HG03139 (cell line): Measurements from ENCODE around the gene TNFRSF13B.
"Not testable (repeated sequence)": the region's sequence is repeated elsewhere in the genome, so short reads cannot be mapped to it uniquely, and the experiment has no call there.

Source experiments
- ATAC-seq: cut with Tn5 transposase; IDR thresholded peaks from one replicate; pipeline ENCODE4 v1.9.1; 2021; ENCODE audit not compliant: unreplicated experiment

The TNFRSF13B gene

DNA sequence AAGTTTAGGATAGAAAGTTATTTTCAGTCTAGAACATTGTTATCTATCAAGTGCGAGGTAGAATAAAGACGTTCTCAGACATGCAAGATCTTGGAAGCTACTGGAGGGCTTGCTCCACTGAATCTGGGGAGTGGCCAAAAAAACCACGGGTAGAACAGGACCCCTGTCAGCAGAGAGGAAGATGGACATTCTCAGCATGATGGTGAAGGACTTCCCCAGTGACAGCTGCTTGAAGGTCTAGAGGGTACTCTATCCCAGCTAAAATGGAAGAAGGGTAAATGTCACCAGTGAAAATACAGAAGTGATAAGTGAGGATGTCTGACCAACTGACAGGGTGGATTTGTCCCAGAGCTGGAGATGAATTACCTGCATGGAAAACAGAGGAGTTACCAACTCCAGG is 10.1 kb downstream of the TNFRSF13B start:
- ATAC-seq = no peak

DNA sequence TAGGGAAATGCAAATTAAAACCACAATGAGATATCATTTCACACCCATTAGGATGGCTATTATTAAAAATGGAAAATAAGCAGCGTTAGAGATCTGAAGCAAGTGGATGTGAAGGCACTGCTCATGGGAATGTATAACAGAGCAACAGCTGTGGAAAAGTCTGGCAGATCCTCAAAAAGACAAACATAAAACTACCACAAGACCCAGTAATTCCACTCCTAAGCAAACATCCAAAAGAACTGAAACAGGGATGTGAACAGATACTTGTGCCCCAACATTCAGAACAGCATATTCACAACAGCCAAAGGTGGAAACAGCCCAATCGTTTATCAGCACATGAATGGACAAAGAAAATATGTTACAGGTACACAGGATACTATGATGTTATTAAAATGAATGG is 10.9 kb downstream of the TNFRSF13B start:
- ATAC-seq = not testable (repeated sequence)

DNA sequence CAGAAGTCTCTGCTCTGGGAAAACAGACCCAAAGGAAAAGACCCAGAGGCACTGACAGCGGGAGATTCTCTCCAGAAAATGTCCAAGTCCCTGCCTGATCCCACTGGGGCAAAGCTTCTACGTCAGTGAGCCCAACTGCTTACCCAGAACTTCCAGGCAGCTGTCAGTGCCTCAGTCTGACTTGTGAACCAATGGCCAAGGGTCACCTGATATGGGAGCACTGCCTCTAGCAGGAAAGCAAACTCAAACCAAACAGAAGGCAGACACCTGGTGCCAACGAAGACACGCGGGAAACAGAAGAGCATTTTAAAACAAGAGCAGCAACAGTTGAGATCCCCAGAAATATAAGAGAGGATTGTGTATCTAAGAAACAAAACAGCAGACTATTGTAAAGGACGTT is 16.9 kb downstream of the TNFRSF13B start:
- not testable (repeated sequence) for ATAC-seq

DNA sequence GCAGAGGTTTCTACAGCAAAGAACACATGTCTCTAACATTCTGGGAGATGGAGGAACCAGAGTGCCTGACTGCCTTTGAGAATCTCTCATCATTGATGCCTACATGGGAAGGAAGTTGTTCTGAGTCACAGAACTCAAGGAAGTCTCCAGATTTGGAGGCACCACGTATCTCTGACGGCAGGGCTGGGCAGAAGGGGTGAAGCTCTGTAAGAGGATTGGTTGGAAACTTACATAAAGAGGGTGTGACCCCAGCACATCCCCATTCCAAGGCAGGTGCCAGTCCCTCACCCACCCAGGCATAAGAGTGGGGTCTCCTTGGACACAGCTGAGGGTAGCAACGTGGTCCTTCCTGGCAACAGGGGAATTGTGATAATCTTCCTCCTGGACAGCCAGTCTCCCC is 17.4 kb downstream of the TNFRSF13B start:
- ATAC-seq = no peak

DNA sequence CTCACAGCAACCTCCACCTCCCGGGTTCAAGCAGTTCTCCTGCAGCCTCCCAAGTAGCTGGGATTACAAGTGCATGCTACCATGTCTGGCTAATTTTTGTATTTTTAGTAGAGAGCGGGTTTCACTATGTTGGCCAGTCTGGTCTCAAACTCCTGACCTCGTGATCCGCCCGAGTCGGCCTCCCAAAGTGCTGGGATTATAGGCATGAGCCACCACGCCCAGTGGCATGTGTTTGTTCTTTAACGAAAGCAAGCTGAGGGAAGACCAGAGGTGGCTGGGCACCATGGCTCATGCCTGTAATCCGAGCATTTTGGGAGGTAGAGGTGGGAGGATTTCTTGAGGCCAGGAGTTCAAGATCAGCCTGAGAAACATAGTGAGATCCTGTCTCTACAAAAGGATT is 18.1 kb downstream of the TNFRSF13B start:
- no peak for ATAC-seq

DNA sequence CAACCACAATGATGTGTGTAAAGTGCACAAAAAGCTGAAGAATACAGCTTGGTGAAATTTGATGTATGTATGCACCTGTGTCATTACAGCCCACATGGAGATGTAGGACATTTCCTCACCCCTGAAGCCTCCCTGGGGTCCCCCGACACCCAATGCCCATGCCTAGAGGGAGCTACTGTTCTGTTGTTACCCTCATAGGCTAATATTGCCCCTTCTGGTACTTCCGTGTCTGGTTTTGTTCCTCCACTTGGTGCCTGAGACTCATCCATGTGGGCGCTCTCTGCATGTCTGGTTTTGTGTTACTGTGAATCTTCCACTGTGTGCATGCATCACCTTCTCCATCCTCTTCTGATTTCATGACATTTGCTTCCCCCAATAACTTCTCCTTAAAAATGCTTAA is 18.6 kb downstream of the TNFRSF13B start:
- no peak for ATAC-seq

DNA sequence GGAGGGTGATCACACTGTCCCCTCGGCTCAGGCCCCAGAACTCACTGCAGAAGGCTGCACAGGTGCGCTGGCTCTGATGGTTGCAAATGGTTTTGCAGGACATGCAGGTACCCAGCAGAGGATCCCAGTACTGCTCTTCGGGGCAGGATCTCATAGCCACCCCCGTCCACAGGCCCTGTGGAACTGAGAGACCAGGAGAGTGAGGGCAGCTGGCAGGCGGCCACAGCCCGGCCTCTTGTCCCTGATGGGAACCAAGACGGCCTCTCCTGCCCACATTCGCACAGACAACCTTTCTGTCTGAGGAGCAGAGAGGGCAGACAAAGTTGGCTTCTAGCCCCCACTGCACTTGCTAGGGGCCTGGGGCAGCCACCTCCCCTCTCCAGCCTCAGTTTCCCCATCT is 19.5 kb downstream of the TNFRSF13B start:
- no peak for ATAC-seq

DNA sequence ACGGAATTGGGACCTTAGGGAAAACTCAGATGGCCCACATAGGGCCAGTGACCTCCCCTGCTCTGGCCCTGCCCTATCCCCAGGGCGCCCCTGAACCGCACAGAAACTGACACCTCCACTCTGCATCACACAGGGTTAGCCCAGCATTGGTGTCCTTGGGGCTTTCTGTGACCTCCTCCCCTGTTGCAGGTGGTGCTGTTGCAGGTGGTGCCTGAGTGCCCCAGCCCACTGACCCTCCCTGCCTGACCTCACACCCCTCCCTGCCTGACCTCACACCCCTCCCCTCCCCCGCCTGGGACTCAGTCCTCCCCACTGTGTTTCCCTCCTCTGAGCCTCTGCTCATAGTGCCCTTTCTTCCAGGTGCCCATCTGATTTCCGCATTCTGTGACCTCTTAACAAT is 21.4 kb downstream of the TNFRSF13B start:
- no peak for ATAC-seq

DNA sequence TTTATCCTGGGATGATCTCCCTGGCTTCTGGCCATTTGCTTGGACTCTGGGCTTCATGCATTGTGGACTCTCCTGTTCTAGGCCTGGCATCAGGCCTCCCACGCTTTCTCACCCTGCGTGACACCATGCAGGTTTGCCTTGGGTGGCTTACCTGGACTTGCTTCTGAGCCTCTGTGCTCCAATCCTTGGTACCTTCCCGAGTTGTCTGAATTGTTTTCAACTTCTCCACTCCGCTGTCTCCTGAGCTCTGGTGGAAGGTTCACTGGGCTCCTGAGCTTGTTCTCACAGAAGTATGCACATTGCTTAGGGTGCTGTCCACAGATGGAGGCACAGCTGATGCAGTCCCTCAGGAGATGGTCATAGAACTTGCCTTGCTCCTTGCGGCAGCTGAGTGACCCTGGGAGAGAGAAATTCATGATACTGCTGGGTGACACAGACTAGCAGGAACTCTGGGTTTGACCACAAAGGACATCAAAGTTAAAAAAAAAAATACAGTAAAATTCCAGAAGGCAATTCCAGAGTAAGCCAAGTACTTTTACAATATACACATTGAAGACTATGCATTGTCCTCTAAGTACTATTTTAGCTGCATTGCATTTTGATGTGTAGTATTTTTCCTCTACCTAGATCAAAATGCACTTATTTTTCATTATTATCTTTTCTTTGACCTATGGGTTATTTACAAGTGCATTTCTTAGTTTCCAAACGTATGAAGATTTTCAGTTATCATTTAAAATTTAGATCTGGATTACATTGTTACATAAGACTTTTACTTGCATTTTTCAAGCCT is 23.1 kb downstream of the TNFRSF13B start:
- ATAC-seq = no peak

DNA sequence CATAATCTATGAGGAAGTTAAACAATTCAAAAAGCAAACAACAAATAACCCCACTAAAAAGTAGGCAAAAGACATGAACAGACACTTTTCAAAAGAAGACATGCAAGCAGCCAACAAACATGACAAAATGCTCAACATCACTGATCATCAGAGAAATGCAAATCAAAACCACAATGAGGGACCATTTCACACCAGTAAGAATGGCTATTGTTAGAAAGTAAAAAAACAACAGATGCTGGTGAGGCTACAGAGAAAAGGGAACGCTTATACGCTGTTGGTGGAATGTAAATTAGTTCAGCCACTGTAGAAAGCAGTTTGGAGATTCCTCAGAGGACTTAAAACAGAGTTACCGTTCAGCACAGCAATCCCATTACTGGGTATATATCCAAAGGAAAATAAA is 24.4 kb downstream of the TNFRSF13B start:
- no peak for ATAC-seq

DNA sequence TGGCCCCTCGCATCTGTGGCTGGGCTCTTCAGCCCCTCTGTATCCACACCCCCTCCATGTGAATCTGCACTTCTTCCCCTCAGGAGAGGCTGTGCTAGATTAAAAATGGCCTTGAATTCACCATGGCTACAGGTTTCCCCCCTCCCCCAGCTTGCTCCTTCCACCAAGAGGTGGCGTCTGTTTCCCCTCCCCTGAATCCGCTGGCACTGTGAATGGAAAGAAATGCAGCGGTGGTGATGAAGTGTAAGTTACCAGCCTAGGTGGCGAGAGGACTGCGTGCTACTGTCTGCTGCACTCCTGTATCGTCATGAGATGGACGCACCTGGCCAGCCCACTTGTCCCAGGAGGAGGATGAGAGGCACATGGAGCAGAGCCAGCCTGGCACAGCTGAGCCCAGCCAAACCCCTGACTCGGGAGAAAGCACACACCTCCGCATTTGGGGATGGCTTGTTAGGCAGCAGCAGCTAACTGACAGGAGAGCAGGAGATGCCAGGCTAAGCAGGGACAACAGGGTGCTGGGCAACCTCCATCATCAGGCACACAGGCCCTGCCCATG is 26.2 kb downstream of the TNFRSF13B start:
- no peak for ATAC-seq

DNA sequence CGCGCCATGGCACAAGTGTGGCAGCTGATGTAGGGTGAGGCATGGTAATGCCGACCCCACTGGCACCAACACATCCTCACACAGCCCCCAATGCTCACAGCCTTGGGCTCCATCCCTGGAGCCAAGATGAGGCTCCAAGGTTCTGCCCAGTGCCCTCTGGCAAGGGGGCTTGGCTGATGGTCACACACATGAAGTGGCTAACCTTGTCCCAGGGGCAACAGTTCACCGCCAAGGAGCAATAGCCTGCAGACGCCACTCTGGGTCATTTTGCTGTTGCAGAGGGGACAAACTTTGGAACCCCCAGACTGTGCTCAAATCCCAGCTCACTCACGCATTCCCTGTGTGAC is 26.8 kb downstream of the TNFRSF13B start:
- no peak for ATAC-seq

DNA sequence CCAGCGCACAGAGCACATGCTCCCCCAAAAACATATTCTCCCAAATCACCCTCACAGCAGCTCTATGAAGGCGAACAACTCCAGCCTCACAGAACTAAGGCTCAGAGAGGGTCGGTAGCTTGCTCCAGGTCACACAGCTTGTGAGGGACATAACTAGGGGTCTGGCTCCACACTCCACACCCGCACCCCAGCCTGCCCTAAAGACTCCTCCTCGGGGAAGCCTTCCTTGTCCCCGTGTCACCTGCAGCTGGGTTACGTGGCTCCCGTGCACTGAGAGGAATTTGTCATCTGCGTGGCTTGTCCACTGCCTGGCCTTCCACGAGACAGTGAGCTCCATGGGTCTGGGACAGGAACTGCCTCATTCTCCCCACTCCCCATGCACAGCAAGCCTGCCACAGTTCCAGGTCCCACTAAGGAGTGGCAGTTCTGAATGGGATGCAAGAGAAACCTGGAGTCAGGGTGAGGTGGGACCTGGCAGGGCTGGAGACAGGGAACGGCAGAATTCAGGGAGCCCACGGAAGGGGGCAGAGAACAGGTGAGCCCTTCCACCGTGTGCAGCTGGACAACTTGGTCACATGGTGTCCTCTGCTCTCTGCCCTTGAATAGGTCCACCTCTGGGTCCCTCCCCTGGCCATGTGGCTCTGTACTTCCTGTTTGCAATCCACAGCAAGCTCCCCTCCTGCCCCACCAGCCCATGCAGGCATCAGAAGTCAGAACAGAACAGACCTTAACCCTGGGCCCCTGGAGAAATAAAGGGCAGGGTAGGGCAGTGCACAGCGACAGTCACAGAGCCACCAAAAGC is 27.4 kb downstream of the TNFRSF13B start:
- no peak for ATAC-seq

DNA sequence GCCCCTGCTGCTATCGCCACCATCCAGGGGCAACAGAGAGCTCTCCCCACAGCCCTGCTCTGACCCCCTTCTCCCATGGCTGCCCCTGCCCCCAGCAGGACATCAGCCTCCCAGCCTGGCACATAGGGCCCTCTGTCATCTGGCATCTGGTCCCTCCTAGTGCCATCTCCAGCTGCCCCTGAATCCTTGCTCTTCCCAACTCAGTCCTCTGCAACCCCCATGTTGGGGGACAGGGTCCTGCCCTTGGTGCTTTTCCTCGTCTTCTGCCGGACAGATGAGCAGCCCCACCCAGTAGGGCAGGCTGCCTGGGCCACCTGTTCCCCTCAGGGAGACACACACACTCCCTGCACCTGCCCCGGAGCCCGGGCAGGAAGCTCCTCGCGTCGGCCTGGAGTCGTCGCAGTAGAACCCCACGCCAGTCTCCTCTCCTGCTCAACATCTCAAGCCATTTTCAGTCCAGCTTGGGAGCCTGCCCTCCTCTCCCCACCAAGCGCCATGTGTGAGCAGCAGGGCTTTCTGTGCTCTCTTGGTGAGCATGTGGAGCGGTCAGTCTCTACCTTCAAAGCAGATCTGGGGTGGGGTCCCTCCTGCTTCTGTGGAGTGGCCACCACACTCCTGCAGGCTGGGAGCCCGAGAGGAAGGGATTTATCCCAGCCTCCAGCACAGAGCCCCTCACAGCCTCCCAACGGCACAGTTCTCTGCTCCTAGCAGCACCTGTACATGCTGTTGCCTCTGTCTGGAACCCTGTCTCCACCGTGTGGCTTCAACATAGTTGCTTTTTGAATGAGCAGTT is 28.2 kb downstream of the TNFRSF13B start:
- ATAC-seq = no peak

DNA sequence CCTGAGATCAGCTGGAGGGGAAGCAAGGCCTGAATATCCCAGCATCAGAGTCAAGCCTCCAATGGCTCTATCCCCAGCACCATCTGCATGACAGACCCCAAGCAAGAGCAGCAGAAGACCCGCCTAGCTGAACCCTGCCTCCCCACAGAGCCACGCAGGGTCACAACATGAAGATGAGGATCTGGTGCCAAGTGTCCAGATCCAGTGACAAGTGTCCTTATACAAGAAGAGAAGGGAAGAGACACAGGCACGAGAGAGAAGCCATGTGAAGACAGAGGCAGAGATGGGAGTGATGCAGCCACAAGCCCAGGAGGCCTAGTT is 28.9 kb downstream of the TNFRSF13B start:
- ATAC-seq = no peak

DNA sequence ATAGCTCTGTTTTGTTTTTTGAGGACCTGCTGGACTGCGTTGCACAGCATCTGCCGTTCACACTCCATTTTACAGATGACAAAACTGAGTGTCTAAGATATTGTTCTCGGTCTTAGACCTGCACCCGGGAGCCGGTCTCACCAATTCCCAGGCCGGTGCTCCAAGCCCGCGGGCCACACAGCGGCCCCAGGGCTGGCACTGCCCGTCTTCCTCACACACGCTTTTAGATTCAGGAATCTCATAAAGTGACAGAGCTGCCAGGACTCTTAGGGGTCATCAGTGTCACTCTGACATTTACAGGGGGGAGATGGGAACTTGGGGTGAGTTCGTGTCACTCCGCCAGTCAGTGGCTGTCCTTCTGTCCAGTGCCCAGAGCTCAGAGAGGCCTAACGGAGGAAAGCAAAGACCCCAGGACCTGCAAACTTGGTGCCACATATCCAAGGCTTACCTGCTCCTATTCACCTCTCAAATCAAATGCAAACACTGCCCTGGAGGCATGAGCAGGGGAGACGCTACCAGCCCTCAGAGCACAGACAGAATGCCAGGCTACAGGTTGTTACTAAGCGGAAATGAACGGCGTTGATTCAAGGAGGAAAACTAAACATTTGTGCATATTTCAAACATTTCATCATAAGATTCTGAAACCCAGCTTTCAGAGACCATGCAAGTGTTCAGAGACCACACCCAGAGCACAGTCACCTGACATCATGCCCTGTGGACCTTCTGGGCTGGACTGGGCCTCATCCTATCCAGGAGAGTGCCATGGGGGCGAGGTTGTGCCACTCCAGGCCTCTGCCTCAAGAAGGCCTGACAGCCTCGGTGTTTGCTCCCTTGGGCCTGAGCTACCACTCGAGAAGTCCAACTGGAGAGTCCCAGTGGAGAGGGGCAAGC is 29.5 kb downstream of the TNFRSF13B start:
- no peak for ATAC-seq

DNA sequence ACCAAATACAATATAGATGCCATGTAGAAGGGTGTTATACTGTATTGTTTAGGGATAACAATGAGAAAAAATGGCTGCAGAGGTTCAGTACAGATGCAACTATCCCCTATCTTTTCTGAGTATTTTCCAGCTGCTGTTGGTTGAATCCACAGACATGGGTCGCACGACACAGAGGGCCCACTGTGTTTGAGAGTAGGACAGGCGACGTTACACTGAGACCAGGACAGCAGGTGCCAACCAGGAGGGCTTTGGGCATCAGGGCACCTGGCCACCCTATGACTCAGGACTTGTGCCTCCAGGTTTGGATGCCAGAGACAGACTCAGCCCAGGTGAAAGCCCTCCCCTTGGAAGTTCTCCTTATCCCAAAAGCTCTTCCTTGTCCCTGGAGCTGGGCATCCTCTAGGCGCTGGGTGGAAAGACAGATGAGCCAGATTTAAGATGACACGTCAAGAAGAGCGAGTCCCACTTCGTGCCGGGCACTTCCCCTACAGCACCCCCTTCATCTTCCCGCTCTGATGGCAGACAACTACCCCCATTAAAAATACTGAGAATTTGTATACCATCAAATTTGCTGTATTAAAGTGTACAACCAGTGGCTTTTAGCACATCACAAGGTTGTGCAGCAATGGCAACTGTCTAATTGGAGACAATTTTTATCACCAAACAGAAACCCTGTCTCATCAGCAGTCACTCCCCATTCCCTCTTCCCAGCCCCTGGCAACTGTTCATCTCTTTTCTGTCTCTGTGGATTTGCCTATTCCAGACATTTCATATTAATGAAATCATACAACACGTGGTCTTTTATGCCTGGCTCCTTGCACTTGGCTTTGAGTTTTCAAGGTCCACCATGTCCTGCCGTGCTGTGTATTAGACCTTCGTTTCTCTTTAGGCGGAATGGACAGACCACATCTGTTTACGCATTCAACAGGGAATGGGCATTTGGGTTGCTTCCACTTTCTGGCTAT is 30.6 kb downstream of the TNFRSF13B start:
- ATAC-seq = no peak

DNA sequence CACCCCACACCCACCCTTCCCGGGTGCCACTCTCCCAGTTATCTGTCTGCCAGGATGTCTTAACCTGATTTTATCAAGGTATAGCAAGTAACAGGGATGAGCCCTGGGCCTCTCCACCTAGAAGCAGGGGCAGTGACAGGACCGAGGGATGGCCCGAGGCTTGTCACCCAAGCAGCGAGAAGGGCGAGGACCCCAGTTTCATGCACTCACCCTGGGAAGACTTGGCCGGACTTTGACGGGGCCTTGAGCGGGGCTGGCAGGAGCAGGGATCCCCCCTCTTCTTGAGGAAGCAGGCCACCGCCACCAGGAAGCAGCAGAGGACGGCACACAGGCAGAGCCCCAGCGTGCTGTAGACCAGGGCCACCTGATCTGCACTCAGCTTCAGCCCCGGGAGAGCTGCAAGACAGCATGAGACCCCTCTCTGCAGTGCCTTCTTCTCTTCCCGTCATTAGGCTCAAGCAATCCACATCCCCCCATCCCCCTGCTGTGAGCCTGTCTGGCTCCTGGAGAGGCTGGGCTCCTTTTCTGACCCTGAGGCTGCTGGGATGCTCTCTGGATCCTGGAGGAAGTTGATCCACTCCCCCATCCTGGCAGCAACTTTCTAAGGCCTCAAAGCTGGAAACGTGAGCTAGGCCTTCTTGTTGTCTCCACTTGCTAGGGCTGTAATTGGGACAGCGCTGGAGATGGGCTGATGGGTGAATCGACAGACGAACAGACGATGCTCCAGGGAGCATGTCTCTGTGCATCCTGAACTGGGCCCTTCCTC is 31.6 kb downstream of the TNFRSF13B start:
- ATAC-seq = no peak
